HG03575 (cell line): Measurements from ENCODE around the gene LRFN2.

Source experiments
- ATAC-seq: cut with Tn5 transposase; IDR thresholded peaks from one replicate; pipeline ENCODE4 v1.9.1; 2021; ENCODE audit not compliant: unreplicated experiment, insufficient number of reproducible peaks, low FRiP score; ENCODE audit errors: extremely low read depth

LRFN2 gene

GRCh38 chr6:40490508-40490907 lies 96.7 kb downstream of the LRFN2 start:
- ATAC-seq = no peak

DNA sequence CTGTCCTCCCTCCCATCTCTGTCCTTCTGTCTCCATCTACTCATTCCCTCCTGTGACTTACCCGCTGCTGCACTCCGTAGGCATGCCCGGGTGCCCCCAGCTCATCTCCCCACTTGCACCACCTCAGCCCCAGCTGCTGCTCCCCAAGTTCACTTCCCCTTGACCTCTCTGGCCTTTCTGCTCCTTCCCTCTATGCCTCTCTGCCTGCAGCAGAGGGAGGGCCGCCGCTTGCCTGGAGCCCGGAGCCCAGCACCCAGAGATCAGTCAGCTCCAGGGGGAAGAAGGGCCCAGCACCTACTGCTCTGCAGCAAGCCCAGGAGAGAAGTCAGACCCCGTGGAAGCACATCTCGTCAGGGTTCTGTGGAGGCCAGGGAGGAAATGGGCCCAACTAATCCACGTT lies 97.4 kb downstream of the LRFN2 start:
- ATAC-seq = no peak

DNA sequence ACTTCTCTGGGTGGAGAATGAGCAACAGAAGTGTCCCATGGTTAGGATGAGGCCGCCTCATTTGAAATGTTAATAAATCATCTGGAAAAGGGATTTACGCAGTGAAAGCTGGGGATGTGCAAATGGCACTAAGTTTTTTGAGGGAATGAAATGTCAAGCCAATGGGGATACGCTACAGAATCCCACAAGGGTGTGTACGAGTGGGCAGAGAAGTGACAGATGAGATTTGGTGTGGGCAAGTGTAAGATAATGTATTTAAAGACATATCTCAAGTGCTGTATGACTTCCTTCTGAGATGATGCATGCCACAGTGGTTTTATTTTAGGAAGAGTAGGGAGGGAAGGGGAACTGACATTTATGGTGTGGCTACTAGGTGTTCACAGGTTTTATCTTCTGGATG lies 100.6 kb downstream of the LRFN2 start:
- ATAC-seq = no peak

DNA sequence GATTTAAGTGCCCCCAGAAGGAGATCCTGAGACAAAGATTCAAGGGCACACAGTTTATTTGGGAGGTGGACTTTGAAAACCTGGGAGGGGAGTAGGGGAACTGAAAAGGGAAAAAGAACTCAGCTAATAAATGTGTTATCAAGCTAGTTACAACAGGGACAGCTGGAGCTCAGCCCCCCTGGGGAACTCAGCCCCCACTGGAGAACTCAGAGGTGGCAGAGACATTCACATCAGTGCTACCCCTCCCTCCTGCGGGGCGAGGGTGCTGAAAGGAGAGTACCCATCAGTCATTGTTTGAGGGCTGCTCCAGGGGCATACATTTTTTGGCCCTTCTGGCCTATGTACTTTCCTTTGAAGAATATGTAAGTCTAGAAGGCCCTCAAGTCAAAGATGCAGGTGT lies 101.4 kb downstream of the LRFN2 start:
- ATAC-seq = no peak

DNA sequence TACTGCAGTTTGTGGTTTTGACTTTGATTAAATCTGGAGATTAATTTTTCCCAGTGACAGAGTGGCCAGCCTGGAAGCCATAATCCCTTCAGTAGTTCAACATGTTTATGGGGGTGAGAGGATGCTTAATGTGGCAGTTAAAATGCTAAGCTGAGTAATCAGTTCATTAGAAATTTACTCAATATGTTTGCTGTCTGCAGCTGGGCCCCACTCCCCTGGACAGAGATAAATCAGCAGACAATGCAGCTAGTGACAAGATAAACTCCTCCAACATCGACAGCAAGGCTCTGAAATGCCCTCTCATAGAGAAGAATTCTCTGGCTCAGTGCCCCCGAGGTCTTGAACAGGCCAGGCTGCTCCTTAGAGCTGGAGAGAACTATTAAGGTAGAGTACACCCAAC lies 101.9 kb downstream of the LRFN2 start:
- ATAC-seq = no peak

GRCh38 chr6:40484066-40484465 lies 103.1 kb downstream of the LRFN2 start:
- no peak for ATAC-seq

- no peak for ATAC-seq
Measured at GRCh38 chr6:40482532-40482931, 104.6 kb downstream of the LRFN2 start.

GRCh38 chr6:40480678-40481077 lies 106.5 kb downstream of the LRFN2 start:
- no peak for ATAC-seq

DNA sequence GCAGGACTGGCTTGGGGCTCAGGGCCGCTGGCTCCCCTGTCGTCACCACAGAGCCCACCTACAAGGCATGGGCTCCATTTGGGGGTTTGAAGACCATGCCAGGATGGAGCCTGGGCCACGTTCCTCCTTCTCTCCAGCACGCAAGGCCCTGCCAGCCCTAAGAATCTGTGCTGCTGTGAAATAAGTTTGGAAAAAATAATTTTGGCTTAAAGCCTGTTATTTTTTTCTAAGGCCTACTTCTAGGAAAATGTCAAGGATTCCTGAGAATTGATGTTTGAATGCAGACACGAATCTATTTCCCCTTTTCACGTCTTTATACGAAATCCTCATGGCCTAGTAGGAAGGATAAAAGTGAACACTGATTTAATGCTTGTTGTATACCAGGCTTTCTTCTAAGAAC lies 107.5 kb downstream of the LRFN2 start:
- no peak for ATAC-seq

GRCh38 chr6:40477246-40478126 lies 109.7 kb downstream of the LRFN2 start:
- ATAC-seq = no peak

- no peak for ATAC-seq
Measured at GRCh38 chr6:40476673-40477072, 110.5 kb downstream of the LRFN2 start.

- no peak for ATAC-seq
Measured at GRCh38 chr6:40474937-40475336, 112.2 kb downstream of the LRFN2 start.

DNA sequence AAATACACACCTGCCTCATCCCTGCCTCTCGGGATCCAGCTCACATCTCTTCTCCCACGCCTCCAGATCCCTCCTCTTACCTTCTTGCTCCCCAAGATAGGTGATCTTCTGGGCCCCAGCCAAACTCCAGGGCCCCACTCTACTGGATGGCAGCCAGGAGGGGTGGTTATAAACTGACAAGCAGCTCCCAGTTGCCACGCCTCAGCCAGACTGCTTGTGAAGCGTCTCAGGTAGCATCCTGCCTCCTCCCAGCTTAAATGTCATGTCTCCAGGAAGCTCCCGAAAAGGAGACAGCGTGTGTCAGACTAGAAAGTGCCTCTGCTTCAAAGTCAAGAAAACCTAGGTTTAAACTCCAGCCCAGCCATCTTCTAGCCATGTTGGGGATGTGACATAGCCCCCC lies 114.1 kb downstream of the LRFN2 start:
- ATAC-seq = no peak

DNA sequence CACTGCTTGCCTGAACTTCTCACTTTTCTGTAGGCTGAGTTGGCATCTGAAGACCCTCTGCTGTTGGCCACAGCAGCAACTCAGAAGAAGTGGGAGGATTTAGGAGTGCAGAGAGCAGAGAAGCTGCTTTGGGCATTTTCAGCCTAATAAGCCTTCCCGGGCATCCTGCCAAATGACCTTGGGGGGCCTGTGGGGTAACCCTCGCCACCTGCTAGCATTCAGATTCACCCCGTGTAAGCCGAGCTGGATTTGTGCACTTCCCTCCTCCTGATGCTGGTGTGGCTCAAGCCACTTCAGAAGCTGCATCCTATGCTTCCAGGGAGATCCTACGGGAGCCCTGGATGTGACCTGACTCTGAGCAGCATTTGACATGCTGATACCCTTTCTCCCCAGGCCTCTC lies 114.8 kb downstream of the LRFN2 start:
- no peak for ATAC-seq

GRCh38 chr6:40471243-40471642 lies 115.9 kb downstream of the LRFN2 start:
- no peak for ATAC-seq

GRCh38 chr6:40469323-40469722 lies 117.8 kb downstream of the LRFN2 start:
- ATAC-seq = no peak

- ATAC-seq = no peak
Measured at GRCh38 chr6:40466986-40467539, 120.1 kb downstream of the LRFN2 start.

GRCh38 chr6:40461643-40462042 lies 125.5 kb downstream of the LRFN2 start:
- no peak for ATAC-seq

DNA sequence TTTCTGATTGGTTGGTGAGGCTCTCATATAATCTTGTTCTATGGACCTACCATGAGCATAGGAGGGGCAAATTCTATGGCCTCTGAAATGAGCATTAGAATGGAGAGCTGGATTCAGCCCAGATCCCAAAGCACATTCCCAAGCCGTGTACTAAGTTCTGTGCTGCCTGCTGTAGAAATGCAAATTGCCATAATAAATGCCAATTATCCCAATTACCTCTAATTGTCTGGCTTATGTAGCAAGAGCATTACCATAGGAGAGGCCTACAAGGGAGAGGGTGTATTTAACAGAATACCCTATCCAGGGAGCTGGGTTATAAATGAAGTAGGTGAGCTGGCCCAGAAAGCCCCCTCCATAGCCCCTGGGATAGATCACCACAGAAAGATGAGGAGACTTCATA lies 126.8 kb downstream of the LRFN2 start:
- ATAC-seq = no peak

GRCh38 chr6:40457261-40457660 lies 129.9 kb downstream of the LRFN2 start:
- no peak for ATAC-seq
